Endothelial cell of umbilical vein (primary cell): ENCODE data around the gene MCTP1. TPM values are rescaled to one million over a fixed set of nuclear protein-coding genes. Genes with fewer than 3 reads are reported as not detected.

Experiments
- BruUV-seq: library from RNA; stranded (reverse); fragments of 400-500 nt; replicated peaks from 2 replicates; lab custom pipeline; 2021; lab: Mats Ljungman, UMichigan
- CTCF ChIA-PET: fragments of 300-600, 350-600 bp; sonication (Branson Sonifier 250); formaldehyde crosslinking; loops from one replicate; lab custom pipeline; 2021; ENCODE audit warnings: antibody characterized with exemption, inconsistent platforms; lab: Charles Lee
- POLR2A ChIA-PET: fragments of 300-600, 350-600 bp; sonication (Branson Sonifier 250); formaldehyde crosslinking; loops from one replicate; lab custom pipeline; 2021; ENCODE audit warnings: antibody characterized with exemption, inconsistent platforms; lab: Charles Lee
- DNase-seq: peaks from one replicate; pipeline ENCODE4 v3.0.0-alpha.2; 2011; ENCODE audit warnings: low read depth, low spot score
- FAIRE-seq: peaks from 2 replicates; lab custom pipeline; 2011; peaks lifted over from hg19 to GRCh38; lab: Jason Lieb, UNC
- H2AFZ ChIP-seq: 2 replicates; pipeline ENCODE4 v1.6.0; 2012; ENCODE audit warnings: low read depth, low read length, control low read depth, inconsistent platforms
- H3K27ac ChIP-seq: 2 replicates; pipeline ENCODE4 v1.5.1; 2011; ENCODE audit warnings: low read depth, mild to moderate bottlenecking, control low read depth, low read length, moderate library complexity; ENCODE audit not compliant: insufficient read depth
- H3K27me3 ChIP-seq, 2 experiments: 2 replicates each; pipeline versions ENCODE4 v1.6.0 to v1.6.1; 2011; ENCODE audit warnings: low read length in 2 of 2, mixed read lengths in 1 of 2; ENCODE audit not compliant: control insufficient read depth in 2 of 2, insufficient read depth in 2 of 2
- H3K36me3 ChIP-seq, 2 experiments: 2 replicates in 1 of 2; 3 replicates in 1 of 2; pipeline ENCODE4 v1.5.1; 2011; ENCODE audit warnings: low read length in 2 of 2, mild to moderate bottlenecking in 1 of 2, moderate library complexity in 1 of 2; ENCODE audit not compliant: control insufficient read depth in 2 of 2, insufficient read depth in 2 of 2; ENCODE audit errors: extremely low read depth in 1 of 2
- H3K4me1 ChIP-seq: 3 replicates; pipeline ENCODE4 v1.5.1; 2011; ENCODE audit warnings: mild to moderate bottlenecking, low read length; ENCODE audit not compliant: control insufficient read depth, insufficient read depth; ENCODE audit errors: extremely low read depth
- H3K4me2 ChIP-seq: 2 replicates; pipeline ENCODE4 v1.6.1; 2011; ENCODE audit warnings: low read length, control low read depth, mixed read lengths; ENCODE audit not compliant: insufficient read depth
- H3K4me3 ChIP-seq, 3 experiments: fragments of 200-600 bp in 1 of 3; sonication (generic), shearing (Covaris generic) in 1 of 3; replicated peaks in 1 of 3; 2 replicates each; pipeline ENCODE4 v1.5.1; 2011 to 2016; ENCODE audit warnings: control low read depth in 3 of 3, low read length in 3 of 3, mild to moderate bottlenecking in 2 of 3, inconsistent platforms in 1 of 3, low read depth in 1 of 3, moderate library complexity in 1 of 3; ENCODE audit not compliant: insufficient read depth in 1 of 3
- H3K79me2 ChIP-seq: 2 replicates; pipeline ENCODE4 v1.6.0; 2012; ENCODE audit warnings: low read length, inconsistent platforms; ENCODE audit not compliant: control insufficient read depth, insufficient read depth
- H3K9ac ChIP-seq: replicated peaks from 2 replicates; pipeline ENCODE3; 2011; ENCODE audit warnings: low read length, control low read depth; ENCODE audit not compliant: insufficient read depth; ENCODE audit errors: extremely low read depth
- H3K9me1 ChIP-seq: replicated peaks from 3 replicates; pipeline ENCODE4 v1.6.0; 2011; ENCODE audit warnings: mild to moderate bottlenecking, low read length; ENCODE audit not compliant: control insufficient read depth, insufficient read depth; ENCODE audit errors: extremely low read depth
- H3K9me3 ChIP-seq: replicated peaks from 2 replicates; pipeline ENCODE4 v1.5.1; 2012; ENCODE audit warnings: low read length, inconsistent platforms; ENCODE audit not compliant: control insufficient read depth, insufficient read depth
- H4K20me1 ChIP-seq: replicated peaks from 2 replicates; pipeline ENCODE3; 2011; ENCODE audit warnings: mild to moderate bottlenecking, low read length; ENCODE audit not compliant: control insufficient read depth, insufficient read depth; ENCODE audit errors: extremely low read depth
- GATA2 ChIP-seq: IDR thresholded peaks from 2 replicates; pipeline ENCODE4 v1.7.0; 2011; ENCODE audit warnings: low read depth, mild to moderate bottlenecking, moderate library complexity, mixed read lengths, low read length; ENCODE audit not compliant: insufficient read length, insufficient read depth
- JUN ChIP-seq: IDR thresholded peaks from 2 replicates; pipeline ENCODE4 v1.6.1; 2011; ENCODE audit warnings: borderline replicate concordance, low read depth; ENCODE audit not compliant: insufficient read length, insufficient read depth
- MYC ChIP-seq: IDR thresholded peaks from one replicate; pipeline ENCODE4 v1.6.1; 2011; ENCODE audit warnings: mild to moderate bottlenecking, low read depth, low read length
- POLR2AphosphoS5 ChIP-seq: IDR thresholded peaks from 2 replicates; pipeline ENCODE4 v1.6.1; 2012; ENCODE audit warnings: low read depth, mild to moderate bottlenecking, control low read depth, low read length, moderate library complexity; ENCODE audit not compliant: insufficient read depth
- dilution Hi-C: fragments of 300-500 bp; cut with MboI; formaldehyde crosslinking; loops from one replicate; pipeline ENCODE4 v1.15.0; 2019; ENCODE audit warnings: low sequenced_read_pairs; ENCODE audit not compliant: extremely low pct_ligation_motif_present
- intact Hi-C: fragments of 100-400 bp; cut with micrococcal nuclease; formaldehyde crosslinking; loops from one replicate; pipeline ENCODE4 v1.10.0; 2022
- polyA plus RNA-seq, 4 experiments: library from polyadenylated mRNA; depleted of rRNA in 3 of 4; stranded (reverse) in 3 of 4; unstranded in 1 of 4; fragments of >200 nt; gene quantifications; 2 replicates each; pipeline versions ENCODE4 v1.2.1 to v1.2.3, GENCODE V29; 2011 to 2012; ENCODE audit warnings: missing spikeins in 1 of 4
- total RNA-seq: library from RNA; stranded (reverse); gene quantifications from 2 replicates; pipeline ENCODE4 v1.2.3, GENCODE V29; 2021
- TF ChIP-seq, protein P1 (sequence below): IDR thresholded peaks from 2 replicates; pipeline ENCODE4 v1.6.1; 2011; ENCODE audit not compliant: insufficient read depth, insufficient read length

Gene MCTP1
- total and polyA plus RNA-seq, 2 donors (not counting 3 experiments of a cell fraction or from before 2014, with no cell fraction given): 79.3 to 203 TPM

DNA sequence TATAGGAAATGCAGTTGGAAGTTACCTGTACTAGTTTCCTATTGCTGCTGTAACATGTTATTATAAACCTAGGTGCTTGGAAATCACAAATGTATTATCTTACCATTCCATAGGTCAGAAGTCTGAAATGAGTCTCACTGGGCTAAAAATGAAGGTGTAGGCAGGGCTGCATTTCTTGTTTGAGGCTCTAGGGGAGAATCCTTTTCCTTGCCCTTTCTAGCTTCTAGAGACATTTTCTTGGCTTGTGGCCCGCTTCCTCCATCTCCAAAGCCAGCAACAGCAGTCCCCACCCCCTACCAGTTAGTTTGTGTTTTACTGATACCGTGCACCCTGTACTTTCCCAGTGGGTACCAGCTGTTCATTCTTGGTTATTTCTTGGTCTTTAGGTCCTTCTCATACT lies 513.2 kb downstream of the MCTP1 start:
- CTCF ChIA-PET: interaction anchor here (0.9 to 1.0 kb wide), 2 partner anchors 9 to 12 kb away, joined by 4 to 6 read pairs; no protein-coding TSS in a partner anchor
- intact Hi-C loops: no loop called here

GRCh38 chr5:94769996-94770395 lies 514.9 kb downstream of the MCTP1 start:
- Histone ChIP-seq H3K9me3 (no peaks in the 10 kb centered on the region), H3K36me3 (peaks cover 0 to 7% of the 10 kb centered on the region in 2 experiments), H4K20me1 (no peaks in the 10 kb centered on the region), H3K9me1 (no peaks in the 10 kb centered on the region), H3K27ac (no peak overlapping the region), H3K4me3 (no peak overlapping the region), H3K27me3 (no peaks in the 10 kb centered on the region), H2AFZ (no peak overlapping the region), H3K4me1 (no peaks in the 10 kb centered on the region), H3K9ac (no peak overlapping the region), H3K4me2 (no peak overlapping the region), H3K79me2 (no peaks in the 10 kb centered on the region)
- TF ChIP-seq, protein P1, sequence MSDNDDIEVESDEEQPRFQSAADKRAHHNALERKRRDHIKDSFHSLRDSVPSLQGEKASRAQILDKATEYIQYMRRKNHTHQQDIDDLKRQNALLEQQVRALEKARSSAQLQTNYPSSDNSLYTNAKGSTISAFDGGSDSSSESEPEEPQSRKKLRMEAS: no peak
- TF ChIP-seq GATA2 (no peak), MYC (no peak), POLR2AphosphoS5 (no peak)
- BruUV-seq: no TSS peak
- ChIA-PET CTCF (no interaction called here), POLR2A (no interaction called here)
- intact Hi-C loops: no loop called here
- FAIRE-seq: no peak
- dilution Hi-C loops: no loop called here
- no peak for DNase-seq

More for the DNA sequence above, 513.2 kb downstream of the MCTP1 start:
- H4K20me1 ChIP-seq: no peaks in the 10 kb centered on the region
- dilution Hi-C loops: no loop called here
- H3K4me2 ChIP-seq: no peak overlapping the region
- TF ChIP-seq JUN: no peak
- H3K27ac ChIP-seq: no peak overlapping the region
- FAIRE-seq (no peak), DNase-seq (no peak)
- no peaks in the 10 kb centered on the region for H3K79me2 ChIP-seq
- H3K4me1 ChIP-seq: no peaks in the 10 kb centered on the region
- no TSS peak for BruUV-seq
- H3K9me3 ChIP-seq: no peaks in the 10 kb centered on the region
- H3K36me3 ChIP-seq: peaks cover 0 to 7% of the 10 kb centered on the region in 2 experiments
- H3K27me3 ChIP-seq: no peaks in the 10 kb centered on the region
- no peak overlapping the region for H3K4me3 ChIP-seq
- POLR2A ChIA-PET: no interaction called here
- no peak overlapping the region for H2AFZ ChIP-seq
- no peaks in the 10 kb centered on the region for H3K9me1 ChIP-seq
- H3K9ac ChIP-seq: no peak overlapping the region
